ENCODE data around the gene CTDSPL. TPM values are rescaled to one million over a fixed set of nuclear protein-coding genes. Genes with fewer than 3 reads are reported as not detected.
A peak's percentile ranks its signal among the peaks of the same experiment; 100 is the strongest.

Gene CTDSPL
- total RNA-seq, 2 donors from 2014 or later = 59.3 to 60.3 TPM

DNA sequence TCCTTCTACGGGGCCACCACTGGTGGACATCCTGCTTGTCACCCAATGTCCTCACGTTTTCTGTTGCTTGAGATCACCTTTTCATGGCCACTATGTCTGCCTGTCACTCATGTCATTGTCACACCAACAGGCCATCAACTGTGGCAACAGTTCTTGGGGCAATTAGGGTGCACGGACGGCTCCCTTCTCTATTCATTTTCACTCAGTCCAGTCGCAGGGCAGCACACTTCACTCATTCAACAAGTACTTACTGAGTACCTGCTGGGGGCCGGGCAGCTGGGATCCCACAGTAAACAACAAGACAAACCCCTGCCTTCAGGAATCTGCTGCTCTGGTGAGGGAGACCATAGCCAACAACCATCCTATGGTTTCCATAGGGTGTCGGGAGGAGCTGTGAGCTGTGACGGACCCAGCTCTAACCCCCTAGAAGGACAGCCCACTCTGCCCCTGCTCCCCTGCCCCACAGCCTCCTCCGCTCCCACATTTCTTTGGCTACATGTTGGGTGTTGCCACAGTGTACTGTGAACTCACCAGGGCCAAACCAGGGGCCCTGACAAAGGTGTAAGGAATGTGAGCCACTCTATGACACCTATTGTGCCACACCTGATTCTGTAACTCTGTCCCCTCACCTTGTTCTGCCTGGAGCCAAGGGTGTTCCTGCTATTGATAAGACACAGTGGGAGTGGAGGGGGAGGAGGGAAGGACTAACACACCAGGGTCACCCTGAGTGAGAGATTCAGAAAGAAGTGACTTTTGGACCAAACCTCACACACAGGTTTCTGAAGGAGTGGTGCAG, 130.8 kb downstream of the CTDSPL start:
- WGBS = 91% methylated on average over 9 of the region's 9 CpGs
- DNase-seq (ENCODE audit: low spot score) = no peak
- peaks cover 2% of the 10 kb centered on the region for H3K4me1 ChIP-seq (replicated peaks)
- H3K27ac ChIP-seq = peak overlapping the region; percentile 81 to 86
- no peak overlapping the region for H3K4me3 ChIP-seq
- intact Hi-C loops (cut with DNase I) = no loop called here
- no peaks in the 10 kb centered on the region for H3K36me3 ChIP-seq
- no peaks in the 10 kb centered on the region for H3K27me3 ChIP-seq (replicated peaks; ENCODE audit: insufficient read depth)
- no peak for TF ChIP-seq POLR2AphosphoS5 (IDR thresholded peaks at IDR 0.05)
- TF ChIP-seq, protein P1, sequence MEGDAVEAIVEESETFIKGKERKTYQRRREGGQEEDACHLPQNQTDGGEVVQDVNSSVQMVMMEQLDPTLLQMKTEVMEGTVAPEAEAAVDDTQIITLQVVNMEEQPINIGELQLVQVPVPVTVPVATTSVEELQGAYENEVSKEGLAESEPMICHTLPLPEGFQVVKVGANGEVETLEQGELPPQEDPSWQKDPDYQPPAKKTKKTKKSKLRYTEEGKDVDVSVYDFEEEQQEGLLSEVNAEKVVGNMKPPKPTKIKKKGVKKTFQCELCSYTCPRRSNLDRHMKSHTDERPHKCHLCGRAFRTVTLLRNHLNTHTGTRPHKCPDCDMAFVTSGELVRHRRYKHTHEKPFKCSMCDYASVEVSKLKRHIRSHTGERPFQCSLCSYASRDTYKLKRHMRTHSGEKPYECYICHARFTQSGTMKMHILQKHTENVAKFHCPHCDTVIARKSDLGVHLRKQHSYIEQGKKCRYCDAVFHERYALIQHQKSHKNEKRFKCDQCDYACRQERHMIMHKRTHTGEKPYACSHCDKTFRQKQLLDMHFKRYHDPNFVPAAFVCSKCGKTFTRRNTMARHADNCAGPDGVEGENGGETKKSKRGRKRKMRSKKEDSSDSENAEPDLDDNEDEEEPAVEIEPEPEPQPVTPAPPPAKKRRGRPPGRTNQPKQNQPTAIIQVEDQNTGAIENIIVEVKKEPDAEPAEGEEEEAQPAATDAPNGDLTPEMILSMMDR (IDR thresholded peaks at IDR 0.05) = no peak
- TF ChIP-seq POLR2A (IDR thresholded peaks at IDR 0.05) = peak; percentile 39
- no peaks in the 10 kb centered on the region for H3K9me3 ChIP-seq

DNA sequence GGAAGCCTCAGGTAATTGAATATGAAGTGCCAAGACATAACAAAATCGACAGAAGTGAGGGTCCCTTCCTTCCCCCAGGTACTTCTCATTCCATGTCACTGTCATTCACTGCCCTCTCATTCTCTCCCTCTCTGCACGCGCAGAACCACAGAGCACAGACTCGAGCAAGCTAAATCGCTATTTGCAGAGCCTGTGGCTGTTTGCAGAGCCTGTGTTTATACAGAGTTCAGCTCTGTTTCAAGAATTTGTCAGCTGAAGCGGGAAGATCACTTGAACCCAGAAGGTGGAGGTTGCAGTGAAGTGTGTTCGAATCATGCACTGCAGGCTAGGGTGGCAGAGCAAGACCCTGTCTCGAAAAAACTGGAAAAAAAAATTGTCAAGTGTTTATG, 131.4 kb downstream of the CTDSPL start:
- peak overlapping the region; percentile 81 to 86 for H3K27ac ChIP-seq
- 57% methylated on average over 8 of the region's 8 CpGs for WGBS
- no peaks in the 10 kb centered on the region for H3K27me3 ChIP-seq (replicated peaks; ENCODE audit: insufficient read depth)
- H3K9me3 ChIP-seq = no peaks in the 10 kb centered on the region
- DNase-seq (ENCODE audit: low spot score) = no peak
- H3K36me3 ChIP-seq = no peaks in the 10 kb centered on the region
- H3K4me3 ChIP-seq = no peak overlapping the region
- intact Hi-C loops (cut with DNase I) = no loop called here
- H3K4me1 ChIP-seq (replicated peaks) = peaks cover 2% of the 10 kb centered on the region
- TF ChIP-seq, protein P1 (IDR thresholded peaks at IDR 0.05) = no peak
- TF ChIP-seq POLR2AphosphoS5 (IDR thresholded peaks at IDR 0.05) (no peak), POLR2A (IDR thresholded peaks at IDR 0.05) (no peak)

DNA sequence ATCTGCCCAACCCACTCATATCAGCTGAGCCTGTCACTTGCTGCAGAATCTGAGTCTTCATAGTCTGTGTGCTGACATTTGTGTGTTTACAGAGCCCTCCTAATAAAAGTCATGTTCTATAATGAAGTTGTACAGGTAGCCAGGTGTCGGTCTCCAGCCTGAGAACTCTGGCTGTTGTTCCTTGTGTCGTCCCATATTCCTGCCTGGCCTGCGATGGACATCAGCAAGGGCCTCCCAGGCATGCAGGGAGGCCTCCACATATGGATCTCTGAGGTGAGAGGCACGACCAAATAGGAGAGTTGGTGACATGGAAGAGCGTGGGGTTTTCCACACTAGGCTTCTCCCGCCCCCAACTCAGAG, 131.8 kb downstream of the CTDSPL start:
- H3K27ac ChIP-seq = peak overlapping the region; percentile 81 to 86
- 11% methylated on average over 6 of the region's 6 CpGs for WGBS
- TF ChIP-seq POLR2A (IDR thresholded peaks at IDR 0.05) (no peak), POLR2AphosphoS5 (IDR thresholded peaks at IDR 0.05) (no peak)
- TF ChIP-seq, protein P1 (IDR thresholded peaks at IDR 0.05) = no peak
- no peak for DNase-seq (ENCODE audit: low spot score)
- H3K4me1 ChIP-seq (replicated peaks) = peaks cover 2% of the 10 kb centered on the region
- no peaks in the 10 kb centered on the region for H3K27me3 ChIP-seq (replicated peaks; ENCODE audit: insufficient read depth)
- intact Hi-C loops (cut with DNase I) = no loop called here
- no peaks in the 10 kb centered on the region for H3K36me3 ChIP-seq
- peak overlapping the region; percentile 44 to 50 for H3K4me3 ChIP-seq
- no peaks in the 10 kb centered on the region for H3K9me3 ChIP-seq

DNA sequence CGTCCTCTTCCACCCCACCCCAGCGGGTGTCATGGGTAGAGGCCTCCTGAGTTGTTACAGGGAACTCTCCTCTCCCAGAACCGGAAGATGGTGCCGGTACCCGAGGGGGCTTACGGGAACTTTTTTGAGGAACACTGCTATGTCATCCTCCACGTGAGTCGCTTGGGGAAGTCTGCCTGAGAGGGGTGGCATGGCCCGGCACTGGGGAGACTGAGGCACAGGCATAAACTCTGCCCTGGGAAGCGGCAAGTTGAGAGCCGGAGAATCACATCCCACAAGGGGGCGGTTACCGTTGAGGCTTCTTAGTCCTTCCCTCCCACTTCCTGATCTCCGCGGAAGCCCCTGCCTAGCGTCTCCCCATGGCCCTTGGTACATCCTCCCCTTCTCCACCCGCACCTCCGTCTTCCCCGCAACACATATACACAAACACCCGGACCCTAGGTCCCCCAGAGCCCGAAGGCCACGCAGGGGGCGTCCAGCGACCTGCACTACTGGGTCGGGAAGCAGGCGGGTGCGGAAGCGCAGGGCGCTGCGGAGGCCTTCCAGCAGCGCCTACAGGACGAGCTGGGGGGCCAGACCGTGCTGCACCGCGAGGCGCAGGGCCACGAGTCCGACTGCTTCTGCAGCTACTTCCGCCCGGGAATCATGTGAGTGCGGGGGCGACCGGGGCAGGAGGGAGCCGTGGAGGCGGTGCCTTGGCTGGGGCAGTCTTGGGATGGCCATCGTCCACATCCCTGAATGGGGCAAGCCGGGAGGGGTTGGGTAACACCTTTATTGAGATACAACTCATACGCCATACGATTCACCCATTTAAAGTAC, 132.3 kb downstream of the CTDSPL start:
- H3K27me3 ChIP-seq (replicated peaks; ENCODE audit: insufficient read depth) = no peaks in the 10 kb centered on the region
- DNase-seq (ENCODE audit: low spot score) = peak; percentile 61
- intact Hi-C loops (cut with DNase I) = no loop called here
- under 1% methylated on average over 49 of the region's 49 CpGs for WGBS
- H3K9me3 ChIP-seq = no peaks in the 10 kb centered on the region
- no peak for TF ChIP-seq POLR2A (IDR thresholded peaks at IDR 0.05)
- peak; percentile 76 for TF ChIP-seq POLR2AphosphoS5 (IDR thresholded peaks at IDR 0.05)
- TF ChIP-seq, protein P1 (IDR thresholded peaks at IDR 0.05) = peak in 1 of 4 experiments; percentile 15
- H3K4me3 ChIP-seq = peak overlapping the region; percentile 44 to 50
- peak overlapping the region; percentile 81 to 86 for H3K27ac ChIP-seq
- no peaks in the 10 kb centered on the region for H3K36me3 ChIP-seq
- peaks cover 2% of the 10 kb centered on the region for H3K4me1 ChIP-seq (replicated peaks)

Measured in prostate gland (tissue), 2 donors.